ENCODE results near the gene LPGAT1. TPM values are rescaled to one million over a fixed set of nuclear protein-coding genes. Genes with fewer than 3 reads are reported as not detected.

Gene LPGAT1
- total and polyA plus RNA-seq, 2 of the 13 experiments (the other 11 are each of a cell fraction or from before 2014, with no cell fraction given), result 12.1 to 48.3 TPM

DNA sequence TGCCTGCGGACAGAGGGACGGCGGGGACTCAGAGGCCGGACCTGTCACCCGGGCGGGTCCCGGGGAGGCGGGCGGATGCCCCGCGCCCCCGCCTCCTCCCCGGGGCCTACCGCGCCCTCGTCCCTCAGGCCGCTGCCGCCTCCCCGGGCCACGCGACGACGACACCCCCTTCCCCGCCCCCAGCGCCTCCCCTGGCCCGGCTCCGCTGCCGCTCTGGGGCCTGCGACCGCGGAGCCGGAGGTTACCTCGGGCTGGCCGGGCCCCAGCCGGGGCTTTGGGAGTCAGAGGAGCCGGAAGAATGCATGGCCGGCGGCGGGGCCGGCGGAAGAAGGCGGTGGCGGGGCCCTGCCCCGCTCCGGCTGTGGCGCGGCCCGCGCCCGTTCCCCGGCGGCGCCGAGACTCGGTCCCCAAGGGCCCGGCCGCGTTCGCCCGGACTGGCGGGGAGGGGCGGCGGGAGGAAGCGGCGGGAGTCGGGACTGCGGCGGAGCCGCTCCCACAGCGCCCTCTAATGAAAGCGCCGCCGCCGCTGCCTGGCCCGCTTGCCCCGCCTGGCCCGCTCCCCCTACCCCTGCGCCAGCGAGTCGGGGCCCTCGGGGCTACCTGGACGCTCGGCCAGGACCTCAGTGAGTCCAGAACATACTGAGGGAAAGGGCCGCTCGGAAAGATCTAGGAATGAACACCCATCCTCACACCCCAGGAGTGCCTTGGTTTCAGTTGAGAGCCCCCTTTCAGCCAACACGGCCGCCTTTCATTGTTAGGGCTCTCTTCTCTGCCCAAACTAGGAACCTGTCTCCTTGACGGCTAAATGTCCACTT, at the start of gene LPGAT1 (continued):
- TF ChIP-seq, protein P1, sequence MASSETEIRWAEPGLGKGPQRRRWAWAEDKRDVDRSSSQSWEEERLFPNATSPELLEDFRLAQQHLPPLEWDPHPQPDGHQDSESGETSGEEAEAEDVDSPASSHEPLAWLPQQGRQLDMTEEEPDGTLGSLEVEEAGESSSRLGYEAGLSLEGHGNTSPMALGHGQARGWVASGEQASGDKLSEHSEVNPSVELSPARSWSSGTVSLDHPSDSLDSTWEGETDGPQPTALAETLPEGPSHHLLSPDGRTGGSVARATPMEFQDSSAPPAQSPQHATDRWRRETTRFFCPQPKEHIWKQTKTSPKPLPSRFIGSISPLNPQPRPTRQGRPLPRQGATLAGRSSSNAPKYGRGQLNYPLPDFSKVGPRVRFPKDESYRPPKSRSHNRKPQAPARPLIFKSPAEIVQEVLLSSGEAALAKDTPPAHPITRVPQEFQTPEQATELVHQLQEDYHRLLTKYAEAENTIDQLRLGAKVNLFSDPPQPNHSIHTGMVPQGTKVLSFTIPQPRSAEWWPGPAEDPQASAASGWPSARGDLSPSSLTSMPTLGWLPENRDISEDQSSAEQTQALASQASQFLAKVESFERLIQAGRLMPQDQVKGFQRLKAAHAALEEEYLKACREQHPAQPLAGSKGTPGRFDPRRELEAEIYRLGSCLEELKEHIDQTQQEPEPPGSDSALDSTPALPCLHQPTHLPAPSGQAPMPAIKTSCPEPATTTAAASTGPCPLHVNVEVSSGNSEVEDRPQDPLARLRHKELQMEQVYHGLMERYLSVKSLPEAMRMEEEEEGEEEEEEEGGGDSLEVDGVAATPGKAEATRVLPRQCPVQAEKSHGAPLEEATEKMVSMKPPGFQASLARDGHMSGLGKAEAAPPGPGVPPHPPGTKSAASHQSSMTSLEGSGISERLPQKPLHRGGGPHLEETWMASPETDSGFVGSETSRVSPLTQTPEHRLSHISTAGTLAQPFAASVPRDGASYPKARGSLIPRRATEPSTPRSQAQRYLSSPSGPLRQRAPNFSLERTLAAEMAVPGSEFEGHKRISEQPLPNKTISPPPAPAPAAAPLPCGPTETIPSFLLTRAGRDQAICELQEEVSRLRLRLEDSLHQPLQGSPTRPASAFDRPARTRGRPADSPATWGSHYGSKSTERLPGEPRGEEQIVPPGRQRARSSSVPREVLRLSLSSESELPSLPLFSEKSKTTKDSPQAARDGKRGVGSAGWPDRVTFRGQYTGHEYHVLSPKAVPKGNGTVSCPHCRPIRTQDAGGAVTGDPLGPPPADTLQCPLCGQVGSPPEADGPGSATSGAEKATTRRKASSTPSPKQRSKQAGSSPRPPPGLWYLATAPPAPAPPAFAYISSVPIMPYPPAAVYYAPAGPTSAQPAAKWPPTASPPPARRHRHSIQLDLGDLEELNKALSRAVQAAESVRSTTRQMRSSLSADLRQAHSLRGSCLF (CRISPR knock-in tag; IDR thresholded peaks at IDR 0.05; ENCODE audit: borderline replicate concordance), result no peak
- TF ChIP-seq ZNF264 (CRISPR knock-in tag; IDR thresholded peaks at IDR 0.05), result no peak
- TF ChIP-seq RFX3 (CRISPR knock-in tag; IDR thresholded peaks at IDR 0.05), result no peak
- TF ChIP-seq NR2C2 (CRISPR knock-in tag; IDR thresholded peaks at IDR 0.05; ENCODE audit: borderline replicate concordance), result peak; percentile 29; the same call in 1 of the 2 replicates
- TF ChIP-seq, protein P2, sequence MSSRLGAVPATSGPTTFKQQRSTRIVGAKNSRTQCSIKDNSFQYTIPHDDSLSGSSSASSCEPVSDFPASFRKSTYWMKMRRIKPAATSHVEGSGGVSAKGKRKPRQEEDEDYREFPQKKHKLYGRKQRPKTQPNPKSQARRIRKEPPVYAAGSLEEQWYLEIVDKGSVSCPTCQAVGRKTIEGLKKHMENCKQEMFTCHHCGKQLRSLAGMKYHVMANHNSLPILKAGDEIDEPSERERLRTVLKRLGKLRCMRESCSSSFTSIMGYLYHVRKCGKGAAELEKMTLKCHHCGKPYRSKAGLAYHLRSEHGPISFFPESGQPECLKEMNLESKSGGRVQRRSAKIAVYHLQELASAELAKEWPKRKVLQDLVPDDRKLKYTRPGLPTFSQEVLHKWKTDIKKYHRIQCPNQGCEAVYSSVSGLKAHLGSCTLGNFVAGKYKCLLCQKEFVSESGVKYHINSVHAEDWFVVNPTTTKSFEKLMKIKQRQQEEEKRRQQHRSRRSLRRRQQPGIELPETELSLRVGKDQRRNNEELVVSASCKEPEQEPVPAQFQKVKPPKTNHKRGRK (CRISPR knock-in tag; IDR thresholded peaks at IDR 0.05), result no peak
- no peak for TF ChIP-seq ZNF839 (CRISPR knock-in tag; IDR thresholded peaks at IDR 0.05; ENCODE audit: borderline replicate concordance)
- TF ChIP-seq ZNF543 (CRISPR knock-in tag; IDR thresholded peaks at IDR 0.05), result no peak
- no peak for TF ChIP-seq ZNF747 (CRISPR knock-in tag; IDR thresholded peaks at IDR 0.05; ENCODE audit: borderline replicate concordance)
- no peak for TF ChIP-seq ZNF260 (CRISPR knock-in tag; IDR thresholded peaks at IDR 0.05; ENCODE audit: borderline replicate concordance, low read depth)
- TF ChIP-seq, protein P3, sequence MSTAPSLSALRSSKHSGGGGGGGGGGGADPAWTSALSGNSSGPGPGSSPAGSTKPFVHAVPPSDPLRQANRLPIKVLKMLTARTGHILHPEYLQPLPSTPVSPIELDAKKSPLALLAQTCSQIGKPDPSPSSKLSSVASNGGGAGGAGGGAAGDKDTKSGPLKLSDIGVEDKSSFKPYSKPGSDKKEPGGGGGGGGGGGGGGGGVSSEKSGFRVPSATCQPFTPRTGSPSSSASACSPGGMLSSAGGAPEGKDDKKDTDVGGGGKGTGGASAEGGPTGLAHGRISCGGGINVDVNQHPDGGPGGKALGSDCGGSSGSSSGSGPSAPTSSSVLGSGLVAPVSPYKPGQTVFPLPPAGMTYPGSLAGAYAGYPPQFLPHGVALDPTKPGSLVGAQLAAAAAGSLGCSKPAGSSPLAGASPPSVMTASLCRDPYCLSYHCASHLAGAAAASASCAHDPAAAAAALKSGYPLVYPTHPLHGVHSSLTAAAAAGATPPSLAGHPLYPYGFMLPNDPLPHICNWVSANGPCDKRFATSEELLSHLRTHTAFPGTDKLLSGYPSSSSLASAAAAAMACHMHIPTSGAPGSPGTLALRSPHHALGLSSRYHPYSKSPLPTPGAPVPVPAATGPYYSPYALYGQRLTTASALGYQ (CRISPR knock-in tag; IDR thresholded peaks at IDR 0.05), result no peak
- no peak for TF ChIP-seq IKZF1 (IDR thresholded peaks at IDR 0.05)

All from HepG2 (cell line).